KMS-11 (cell line): ENCODE measurements around the gene ZNF300.

Source experiments
- H2AFZ ChIP-seq: fragments of 200-600 bp; sonication (generic); 2 replicates; pipeline ENCODE4 v1.6.1; 2016; ENCODE audit warnings: antibody characterized with exemption, mixed run types, low read depth
- H3K27ac ChIP-seq: fragments of 200-600 bp; sonication (generic); 2 replicates; pipeline ENCODE4 v1.6.1; 2016; ENCODE audit warnings: mild to moderate bottlenecking, mixed run types
- H3K27me3 ChIP-seq: fragments of 200-600 bp; sonication (generic); 2 replicates; pipeline ENCODE4 v1.6.1; 2017; ENCODE audit warnings: mild to moderate bottlenecking, low read depth, mixed run types, moderate library complexity; ENCODE audit not compliant: insufficient read depth
- H3K36me3 ChIP-seq: fragments of 200-600 bp; sonication (generic); 2 replicates; pipeline ENCODE4 v1.6.1; 2017; ENCODE audit warnings: mild to moderate bottlenecking, mixed run types; ENCODE audit not compliant: insufficient read depth
- H3K4me1 ChIP-seq: fragments of 200-600 bp; sonication (generic); 2 replicates; pipeline ENCODE4 v1.6.1; 2016; ENCODE audit warnings: mild to moderate bottlenecking, low read depth, mixed run types; ENCODE audit not compliant: poor library complexity, severe bottlenecking
- H3K4me2 ChIP-seq: fragments of 200-600 bp; sonication (generic); 2 replicates; pipeline ENCODE4 v1.7.0; 2016; ENCODE audit warnings: mild to moderate bottlenecking, mixed run types
- H3K4me3 ChIP-seq: fragments of 200-600 bp; sonication (generic); IDR thresholded peaks from 2 replicates; pipeline ENCODE4 v1.6.1; 2017; ENCODE audit warnings: low read depth, low read length, mixed read lengths; ENCODE audit not compliant: insufficient read depth
- H3K79me2 ChIP-seq: fragments of 200-600 bp; sonication (generic); 2 replicates; pipeline ENCODE4 v1.6.1; 2016; ENCODE audit warnings: low read depth, mixed run types; ENCODE audit not compliant: insufficient read depth
- H3K9ac ChIP-seq: fragments of 200-600 bp; sonication (generic); 2 replicates; pipeline ENCODE4 v1.6.1; 2016; ENCODE audit warnings: mild to moderate bottlenecking, mixed run types
- H4K20me1 ChIP-seq: fragments of 200-600 bp; sonication (generic); 2 replicates; pipeline ENCODE4 v1.6.1; 2016; ENCODE audit warnings: mild to moderate bottlenecking, mixed run types; ENCODE audit not compliant: insufficient read depth
- CTCF ChIP-seq: fragments of 200-600 bp; sonication (generic); conservative IDR thresholded peaks from 2 replicates; pipeline ENCODE4 v1.6.1; 2017; ENCODE audit warnings: low read depth, mild to moderate bottlenecking, antibody characterized with exemption, low read length, moderate library complexity, mixed read lengths

Gene ZNF300

GRCh38 chr5:150904479-150905311, at the start of gene ZNF300:
ZNF300 (minus strand) TSS chr5:150904980; CDS start chr5:150903155, 1,825 bp downstream.
- TF ChIP-seq CTCF = no peak
- Histone ChIP-seq H4K20me1 (no peaks in the 10 kb centered on the region), H3K36me3 (no peaks in the 10 kb centered on the region), H3K27me3 (no peaks in the 10 kb centered on the region), H3K79me2 (no peaks in the 10 kb centered on the region), H3K9ac (no peak within 1 kb of the TSS), H3K4me3 (no peak within 1 kb of the TSS), H3K4me2 (no peak within 1 kb of the TSS), H2AFZ (no peak within 1 kb of the TSS), H3K4me1 (no peaks in the 10 kb centered on the region), H3K27ac (no peak within 1 kb of the TSS)

- H3K9ac ChIP-seq = no peak overlapping the region
Observed at GRCh38 chr5:150948539-150948938, 43.8 kb upstream of the ZNF300 start.

GRCh38 chr5:150946351-150946905, 41.6 kb upstream of the ZNF300 start:
- no peaks in the 10 kb centered on the region for H3K4me1 ChIP-seq
- no peak overlapping the region for H3K4me3 ChIP-seq
- H3K36me3 ChIP-seq = no peaks in the 10 kb centered on the region
- no peak overlapping the region for H3K27ac ChIP-seq
- no peak overlapping the region for H3K4me2 ChIP-seq
- no peak overlapping the region for H2AFZ ChIP-seq
- TF ChIP-seq CTCF = no peak
- H3K79me2 ChIP-seq = no peaks in the 10 kb centered on the region
- H3K27me3 ChIP-seq = no peaks in the 10 kb centered on the region
- no peaks in the 10 kb centered on the region for H4K20me1 ChIP-seq
- H3K9ac ChIP-seq = no peak overlapping the region

More at GRCh38 chr5:150948539-150948938, 43.8 kb upstream of the ZNF300 start:
- no peak overlapping the region for H3K4me2 ChIP-seq
- H3K27ac ChIP-seq = no peak overlapping the region
- H3K36me3 ChIP-seq = no peaks in the 10 kb centered on the region
- H3K27me3 ChIP-seq = no peaks in the 10 kb centered on the region
- TF ChIP-seq CTCF = no peak
- no peaks in the 10 kb centered on the region for H3K4me1 ChIP-seq
- H2AFZ ChIP-seq = no peak overlapping the region
- no peaks in the 10 kb centered on the region for H3K79me2 ChIP-seq
- no peaks in the 10 kb centered on the region for H4K20me1 ChIP-seq
- no peak overlapping the region for H3K4me3 ChIP-seq

- Histone ChIP-seq H3K27me3 (no peaks in the 10 kb centered on the region), H2AFZ (no peak overlapping the region), H3K4me2 (no peak overlapping the region), H4K20me1 (no peaks in the 10 kb centered on the region), H3K9ac (no peak overlapping the region), H3K4me3 (no peak overlapping the region), H3K79me2 (no peaks in the 10 kb centered on the region), H3K27ac (no peak overlapping the region), H3K4me1 (no peaks in the 10 kb centered on the region), H3K36me3 (no peaks in the 10 kb centered on the region)
- TF ChIP-seq CTCF = no peak
Observed at GRCh38 chr5:150945947-150946346, 41.2 kb upstream of the ZNF300 start.
